ENCODE data around the gene CDON. TPM values are rescaled to one million over a fixed set of nuclear protein-coding genes. Genes with fewer than 3 reads are reported as not detected.

CDON gene
- total RNA-seq, 2 donors from 2014 or later: 2.3 to 10.5 TPM

DNA sequence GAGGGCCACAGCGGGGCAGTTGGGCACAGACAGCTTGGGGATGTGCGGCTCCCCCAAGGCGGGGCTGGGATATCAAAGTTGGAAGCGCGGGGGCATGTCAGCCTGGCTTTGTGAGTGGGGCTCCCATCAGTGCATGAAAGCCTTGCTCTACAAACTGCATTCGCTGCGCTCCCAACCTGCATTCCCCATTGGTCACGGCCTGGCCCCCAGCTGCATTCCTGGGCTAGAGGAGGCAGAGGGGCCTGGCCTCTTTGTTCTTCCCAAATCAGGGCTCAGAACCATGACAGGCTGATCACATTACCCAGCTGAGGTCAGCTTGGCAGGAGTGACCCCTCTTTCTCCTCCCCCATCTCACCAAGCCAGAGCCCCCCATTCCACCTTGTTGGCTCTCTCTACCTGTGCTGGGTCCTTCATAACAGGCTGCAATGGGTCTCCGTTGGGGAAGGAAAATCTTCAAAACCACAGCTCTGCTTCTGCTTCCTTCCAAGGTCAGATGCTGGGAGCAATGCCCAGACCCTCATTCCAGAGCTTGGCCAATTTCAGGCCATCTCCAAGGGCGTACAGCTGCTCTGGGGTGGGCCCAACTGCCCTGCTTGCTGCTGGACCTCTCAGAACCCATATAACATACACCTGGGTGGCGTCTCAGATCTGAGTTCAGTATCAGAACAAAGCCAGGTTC, 38.7 kb upstream of the CDON start:
- DNase-seq: no peak
- H3K36me3 ChIP-seq: no peaks in the 10 kb centered on the region
- H3K4me1 ChIP-seq: no peaks in the 10 kb centered on the region
- H3K9ac ChIP-seq (ENCODE audit: low read depth in 2 of 2, low read length in 2 of 2): no peak overlapping the region
- intact Hi-C loops (cut with DNase I): no loop called here
- TF ChIP-seq, protein P1, sequence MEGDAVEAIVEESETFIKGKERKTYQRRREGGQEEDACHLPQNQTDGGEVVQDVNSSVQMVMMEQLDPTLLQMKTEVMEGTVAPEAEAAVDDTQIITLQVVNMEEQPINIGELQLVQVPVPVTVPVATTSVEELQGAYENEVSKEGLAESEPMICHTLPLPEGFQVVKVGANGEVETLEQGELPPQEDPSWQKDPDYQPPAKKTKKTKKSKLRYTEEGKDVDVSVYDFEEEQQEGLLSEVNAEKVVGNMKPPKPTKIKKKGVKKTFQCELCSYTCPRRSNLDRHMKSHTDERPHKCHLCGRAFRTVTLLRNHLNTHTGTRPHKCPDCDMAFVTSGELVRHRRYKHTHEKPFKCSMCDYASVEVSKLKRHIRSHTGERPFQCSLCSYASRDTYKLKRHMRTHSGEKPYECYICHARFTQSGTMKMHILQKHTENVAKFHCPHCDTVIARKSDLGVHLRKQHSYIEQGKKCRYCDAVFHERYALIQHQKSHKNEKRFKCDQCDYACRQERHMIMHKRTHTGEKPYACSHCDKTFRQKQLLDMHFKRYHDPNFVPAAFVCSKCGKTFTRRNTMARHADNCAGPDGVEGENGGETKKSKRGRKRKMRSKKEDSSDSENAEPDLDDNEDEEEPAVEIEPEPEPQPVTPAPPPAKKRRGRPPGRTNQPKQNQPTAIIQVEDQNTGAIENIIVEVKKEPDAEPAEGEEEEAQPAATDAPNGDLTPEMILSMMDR (IDR thresholded peaks at IDR 0.05): no peak
- no peaks in the 10 kb centered on the region for H3K9me3 ChIP-seq
- no peak overlapping the region for H3K27ac ChIP-seq
- no peak overlapping the region for H3K4me3 ChIP-seq
- no peaks in the 10 kb centered on the region for H3K27me3 ChIP-seq

DNA sequence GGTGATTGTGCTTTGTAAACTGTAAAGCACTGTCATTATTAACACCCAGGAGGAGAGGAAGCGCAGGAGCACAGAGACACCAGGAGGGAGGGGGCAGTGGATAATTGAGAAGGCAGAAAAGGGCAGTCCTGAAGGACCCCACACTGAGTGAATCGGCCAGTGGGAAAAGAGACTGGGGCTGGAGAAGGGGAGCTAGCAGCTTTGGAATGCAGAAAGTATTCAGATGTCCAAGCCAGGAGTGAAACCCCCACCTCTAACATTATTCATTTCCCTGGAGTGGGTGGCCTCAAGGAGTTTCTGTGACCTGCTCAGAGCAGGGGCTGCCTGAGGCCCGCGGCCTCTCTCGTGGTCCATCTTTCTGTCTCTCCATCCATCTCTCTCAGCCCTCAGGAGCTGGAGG, 38.0 kb upstream of the CDON start:
- DNase-seq: no peak
- no peak overlapping the region for H3K27ac ChIP-seq
- no peaks in the 10 kb centered on the region for H3K27me3 ChIP-seq
- no peak overlapping the region for H3K4me3 ChIP-seq
- no peak overlapping the region for H3K9ac ChIP-seq (ENCODE audit: low read depth in 2 of 2, low read length in 2 of 2)
- intact Hi-C loops (cut with DNase I): no loop called here
- TF ChIP-seq, protein P1 (IDR thresholded peaks at IDR 0.05): no peak
- no peaks in the 10 kb centered on the region for H3K36me3 ChIP-seq
- no peaks in the 10 kb centered on the region for H3K4me1 ChIP-seq
- no peaks in the 10 kb centered on the region for H3K9me3 ChIP-seq

DNA sequence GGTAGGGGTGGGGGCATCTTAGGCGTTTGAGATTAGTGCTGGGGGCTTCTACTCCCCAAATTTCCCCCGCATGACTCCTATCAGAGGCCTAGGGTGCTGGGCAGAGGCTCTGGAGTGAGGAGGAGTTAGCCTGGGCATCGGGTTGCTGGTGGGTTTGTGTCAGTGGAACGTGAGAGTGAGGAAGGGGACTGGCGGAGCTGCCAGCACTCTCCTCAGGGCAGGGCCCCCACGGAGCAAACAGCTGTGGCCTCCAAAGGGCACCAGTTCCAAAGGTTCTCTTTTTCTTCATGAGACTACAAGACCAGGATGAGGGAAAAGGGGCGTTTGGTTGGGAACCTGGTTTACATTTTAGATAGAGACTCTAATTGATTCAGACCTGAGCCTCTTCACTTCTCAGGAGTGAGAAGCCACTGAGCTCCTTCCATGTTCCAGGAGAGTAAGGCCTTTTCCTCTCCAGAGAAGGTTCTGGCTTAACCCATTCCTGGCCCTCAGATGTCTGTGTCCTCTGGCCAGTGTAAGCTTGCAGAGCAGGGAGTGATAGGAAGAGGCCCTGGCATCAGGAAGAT, 35.6 kb upstream of the CDON start:
- intact Hi-C loops (cut with DNase I): no loop called here
- no peak for DNase-seq
- Histone ChIP-seq H3K27me3 (no peaks in the 10 kb centered on the region), H3K4me3 (no peak overlapping the region), H3K27ac (no peak overlapping the region), H3K9me3 (no peaks in the 10 kb centered on the region), H3K9ac (ENCODE audit: low read depth in 2 of 2, low read length in 2 of 2) (no peak overlapping the region), H3K4me1 (no peaks in the 10 kb centered on the region), H3K36me3 (no peaks in the 10 kb centered on the region)
- TF ChIP-seq, protein P1 (IDR thresholded peaks at IDR 0.05): no peak

DNA sequence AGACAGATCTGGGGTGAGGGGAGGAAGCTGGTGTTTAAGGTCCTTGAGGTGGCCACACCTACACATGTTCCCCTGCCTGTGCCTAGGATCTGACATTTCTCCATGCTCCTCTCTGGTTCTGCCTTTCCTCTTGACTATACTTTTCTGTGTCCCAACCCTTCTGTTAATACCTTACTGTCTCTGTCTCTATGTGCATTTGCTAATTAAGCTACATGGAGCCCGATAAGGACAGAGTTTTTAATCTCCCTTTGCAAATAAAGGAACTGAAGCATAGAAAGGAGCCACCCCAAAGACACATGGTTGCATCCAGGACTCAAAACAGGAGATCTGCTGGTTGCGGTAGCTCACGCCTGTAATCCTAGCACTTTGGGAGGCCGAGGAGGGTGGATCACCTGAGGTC, 33.1 kb upstream of the CDON start:
- Histone ChIP-seq H3K4me3 (no peak overlapping the region), H3K9ac (ENCODE audit: low read depth in 2 of 2, low read length in 2 of 2) (no peak overlapping the region), H3K9me3 (no peaks in the 10 kb centered on the region), H3K4me1 (no peaks in the 10 kb centered on the region), H3K27me3 (no peaks in the 10 kb centered on the region), H3K36me3 (no peaks in the 10 kb centered on the region), H3K27ac (no peak overlapping the region)
- no peak for DNase-seq
- TF ChIP-seq, protein P1 (IDR thresholded peaks at IDR 0.05): no peak
- intact Hi-C loops (cut with DNase I): no loop called here

DNA sequence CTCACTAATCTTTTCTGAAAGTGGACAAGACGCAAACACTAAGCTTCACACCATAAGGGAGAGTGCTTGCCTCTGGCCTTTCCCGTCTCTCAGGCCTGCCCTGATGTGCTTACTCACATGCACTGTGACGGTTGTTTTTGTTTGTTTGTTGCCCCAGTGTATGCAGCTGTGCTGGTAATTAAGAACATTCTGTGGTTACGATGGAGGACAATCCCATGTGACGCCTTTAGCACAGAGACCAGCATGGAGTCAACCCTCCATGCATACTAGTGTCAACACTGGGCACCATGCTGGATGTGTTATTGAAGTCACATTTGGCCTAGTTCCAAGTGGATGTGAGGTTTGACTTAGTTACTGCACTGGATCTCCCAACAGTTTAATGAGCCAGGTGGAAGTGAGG, 27.8 kb upstream of the CDON start:
- Histone ChIP-seq H3K4me3 (no peak overlapping the region), H3K9me3 (no peaks in the 10 kb centered on the region), H3K27ac (no peak overlapping the region), H3K36me3 (no peaks in the 10 kb centered on the region), H3K27me3 (no peaks in the 10 kb centered on the region), H3K4me1 (no peaks in the 10 kb centered on the region), H3K9ac (ENCODE audit: low read depth in 2 of 2, low read length in 2 of 2) (no peak overlapping the region)
- DNase-seq: no peak
- intact Hi-C loops (cut with DNase I): no loop called here
- TF ChIP-seq, protein P1 (IDR thresholded peaks at IDR 0.05): no peak
